Left ventricle myocardium inferior (tissue), 1 donor: ENCODE results near the gene WWC2. TPM values are rescaled to one million over a fixed set of nuclear protein-coding genes. Genes with fewer than 3 reads are reported as not detected.

ENCODE experiments used
- DNase-seq: peaks from one replicate; pipeline ENCODE4 v3.0.0-alpha.2; 2020
- H3K27ac ChIP-seq: fragments of 200-600 bp; replicated peaks from 2 replicates; pipeline ENCODE4 v1.8.0; 2021
- H3K27me3 ChIP-seq: fragments of 200-600 bp; 2 replicates; pipeline ENCODE4 v1.8.0; 2021; ENCODE audit warnings: low read depth
- H3K36me3 ChIP-seq: fragments of 200-600 bp; 2 replicates; pipeline ENCODE4 v1.8.0; 2021
- H3K4me1 ChIP-seq: fragments of 200-600 bp; 2 replicates; pipeline ENCODE4 v1.8.0; 2021
- H3K4me3 ChIP-seq: fragments of 200-600 bp; 2 replicates; pipeline ENCODE4 v1.8.0; 2021; ENCODE audit warnings: mild to moderate bottlenecking, moderate library complexity
- H3K9me3 ChIP-seq: fragments of 200-600 bp; replicated peaks from 2 replicates; pipeline ENCODE4 v1.8.0; 2021
- CTCF ChIP-seq: fragments of 200-600 bp; IDR thresholded peaks from 2 replicates; pipeline ENCODE4 v1.8.0; 2021; ENCODE audit warnings: antibody characterized with exemption, mild to moderate bottlenecking, borderline replicate concordance
- intact Hi-C: fragments of 100-400 bp; cut with micrococcal nuclease; formaldehyde crosslinking; loops from one replicate; pipeline ENCODE4 v1.11.0; 2022
- total RNA-seq: library from RNA; stranded (reverse); fragmentation: NEBNext Ultra II Directional; extraction: Animal tissue kit (Norgen Biotek cat#: 25700); gene quantifications from one replicate; pipeline ENCODE4 v1.2.1, GENCODE V29; 2021
- donor health status: DM: no; HTN: yes; CAD: no; lungs with severe emphysema.

Gene WWC2
- total RNA-seq, 1 donor from 2014 or later, result 42.3 TPM

DNA sequence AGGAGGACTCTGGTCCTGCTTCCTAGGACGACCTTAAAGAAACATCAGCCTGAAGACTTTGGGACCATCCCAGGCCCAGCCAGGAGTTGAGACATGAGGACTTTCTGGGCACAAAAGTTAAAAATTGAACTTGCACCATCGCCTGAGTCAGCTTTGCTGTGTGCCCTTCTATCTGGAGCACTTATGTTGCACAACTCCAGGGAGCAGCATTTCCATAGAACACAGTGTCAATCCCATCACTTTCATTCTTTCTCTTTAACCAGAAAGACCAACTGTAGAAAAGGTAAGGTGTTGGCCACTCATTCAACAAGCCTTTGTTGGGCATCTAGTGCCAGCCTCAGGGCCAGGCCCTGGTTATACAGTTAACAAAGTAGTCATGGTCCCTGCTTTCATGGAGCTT is 231.8 kb downstream of the WWC2 start:
- TF ChIP-seq CTCF, result no peak
- DNase-seq, result no peak
- intact Hi-C loops, result no loop called here
- Histone ChIP-seq H3K9me3 (no peaks in the 10 kb centered on the region), H3K4me3 (no peak overlapping the region), H3K36me3 (no peaks in the 10 kb centered on the region), H3K27me3 (no peaks in the 10 kb centered on the region), H3K4me1 (peaks cover 5% of the 10 kb centered on the region), H3K27ac (no peak overlapping the region)

DNA sequence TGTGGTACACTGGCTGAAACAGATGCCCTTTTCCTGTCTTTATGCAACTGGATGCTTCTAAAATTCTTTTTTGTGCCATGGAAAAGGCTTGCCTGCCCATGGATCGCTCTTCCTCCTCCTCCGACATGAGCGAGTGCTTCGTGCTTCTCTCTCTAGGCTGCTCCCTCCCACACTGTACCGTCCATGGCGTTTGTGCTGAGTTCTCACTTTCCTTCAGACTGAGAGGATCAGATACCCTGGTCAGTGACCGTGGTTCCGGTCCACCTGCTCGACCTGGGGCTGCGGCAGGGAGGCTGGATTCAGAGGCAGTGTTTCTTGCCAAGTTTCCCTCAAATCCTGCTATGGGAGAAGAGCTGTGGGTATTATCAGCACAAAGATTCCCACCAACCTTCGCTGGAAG is 233.4 kb downstream of the WWC2 start:
- intact Hi-C loops, result no loop called here
- no peak for TF ChIP-seq CTCF
- no peaks in the 10 kb centered on the region for H3K36me3 ChIP-seq
- no peak overlapping the region for H3K27ac ChIP-seq
- H3K27me3 ChIP-seq, result no peaks in the 10 kb centered on the region
- H3K4me3 ChIP-seq, result no peak overlapping the region
- peaks cover 5% of the 10 kb centered on the region for H3K4me1 ChIP-seq
- DNase-seq, result no peak
- H3K9me3 ChIP-seq, result no peaks in the 10 kb centered on the region

DNA sequence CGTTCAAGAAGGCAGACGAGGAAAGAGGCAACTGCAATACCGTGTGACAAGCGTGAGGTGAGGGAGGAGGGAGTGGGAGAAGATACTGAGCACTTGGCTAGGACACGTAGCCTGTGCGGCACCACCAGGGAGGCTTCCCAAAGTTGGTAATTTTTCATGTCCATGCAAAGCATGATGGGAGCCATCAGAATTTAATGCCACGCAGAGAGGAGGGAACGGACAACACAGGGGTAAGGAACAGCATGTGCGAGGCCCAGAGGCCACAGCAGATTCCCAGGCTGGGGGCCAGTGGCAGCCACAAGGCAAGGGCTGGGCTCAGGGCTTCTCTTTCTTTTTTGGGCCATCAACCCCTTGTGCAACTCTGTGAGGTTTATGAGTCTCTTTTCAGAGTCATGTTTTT is 234.1 kb downstream of the WWC2 start:
- no peaks in the 10 kb centered on the region for H3K27me3 ChIP-seq
- H3K9me3 ChIP-seq, result no peaks in the 10 kb centered on the region
- intact Hi-C loops, result no loop called here
- DNase-seq, result no peak
- no peak overlapping the region for H3K4me3 ChIP-seq
- H3K36me3 ChIP-seq, result no peaks in the 10 kb centered on the region
- TF ChIP-seq CTCF, result no peak
- no peak overlapping the region for H3K27ac ChIP-seq
- H3K4me1 ChIP-seq, result peaks cover 5% of the 10 kb centered on the region

DNA sequence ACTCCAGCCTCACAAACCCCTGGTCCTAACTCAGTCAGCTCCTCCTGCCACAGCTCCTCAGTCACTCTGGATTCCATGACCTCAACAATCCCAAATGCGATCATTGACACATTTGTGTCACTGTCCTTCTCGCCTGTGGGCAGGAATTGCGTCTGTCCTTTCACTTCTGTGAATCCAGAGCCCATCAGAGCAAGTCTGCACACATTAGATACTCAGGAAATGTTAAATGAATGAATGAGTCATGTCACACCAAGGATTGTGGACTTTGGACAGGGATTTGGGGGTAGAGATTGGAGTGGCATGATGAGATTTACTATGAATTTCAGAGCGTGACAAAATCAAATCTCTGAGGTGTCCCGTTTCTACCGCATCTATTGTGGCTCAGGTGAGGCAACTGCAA is 234.9 kb downstream of the WWC2 start:
- DNase-seq, result no peak
- Histone ChIP-seq H3K27me3 (no peaks in the 10 kb centered on the region), H3K9me3 (no peaks in the 10 kb centered on the region), H3K36me3 (no peaks in the 10 kb centered on the region), H3K4me3 (no peak overlapping the region), H3K27ac (no peak overlapping the region), H3K4me1 (peaks cover 5% of the 10 kb centered on the region)
- TF ChIP-seq CTCF, result no peak
- intact Hi-C loops, result no loop called here

- TF ChIP-seq CTCF, result no peak
- no peaks in the 10 kb centered on the region for H3K9me3 ChIP-seq
- DNase-seq, result no peak
Observed at GRCh38 chr4:183335369-183335940, 236.4 kb downstream of the WWC2 start.

DNA sequence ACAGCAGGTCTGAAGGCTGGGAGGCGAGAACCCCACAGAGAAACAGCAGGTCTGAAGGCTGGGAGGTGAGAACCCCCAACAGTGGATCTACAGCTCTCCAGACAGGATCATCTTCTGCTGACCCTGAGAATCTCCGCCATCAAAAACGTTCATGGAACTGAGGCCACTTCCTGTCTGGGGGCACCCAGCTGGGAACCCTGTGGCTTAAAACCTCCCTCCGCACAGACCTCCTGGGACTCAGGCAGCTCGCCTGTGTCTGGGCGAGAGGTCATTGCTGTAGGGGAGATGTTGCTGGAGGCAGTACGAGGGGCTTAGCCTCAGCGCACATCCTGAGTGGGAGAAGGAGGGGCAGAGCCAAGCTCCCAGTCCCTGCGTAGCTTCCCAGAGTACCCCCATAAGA is 238.3 kb downstream of the WWC2 start:
- TF ChIP-seq CTCF, result no peak
- DNase-seq, result no peak
- H3K27ac ChIP-seq, result no peak overlapping the region
- peaks cover 6% of the 10 kb centered on the region for H3K4me1 ChIP-seq
- intact Hi-C loops, result no loop called here
- H3K36me3 ChIP-seq, result no peaks in the 10 kb centered on the region
- no peaks in the 10 kb centered on the region for H3K9me3 ChIP-seq
- H3K27me3 ChIP-seq, result peaks cover 4% of the 10 kb centered on the region
- H3K4me3 ChIP-seq, result no peak overlapping the region

More at GRCh38 chr4:183335369-183335940, 236.4 kb downstream of the WWC2 start:
- Histone ChIP-seq H3K27me3 (no peaks in the 10 kb centered on the region), H3K27ac (no peak overlapping the region), H3K4me3 (no peak overlapping the region), H3K4me1 (peaks cover 5% of the 10 kb centered on the region), H3K36me3 (no peaks in the 10 kb centered on the region)
- intact Hi-C loops, result no loop called here
